K562 (cell line): ENCODE results near the gene FGGY. TPM values are rescaled to one million over a fixed set of nuclear protein-coding genes. Genes with fewer than 3 reads are reported as not detected.

Experiments used
- ATAC-seq: fragments of 200-7000 bp; cut with Tn5 transposase; 3 replicates; pipeline ENCODE4 v1.9.1; 2020; ENCODE audit warnings: moderate library complexity
- BruUV-seq: library from RNA; stranded (reverse); fragments of 400-500 nt; replicated peaks from 2 replicates; lab custom pipeline; 2021; lab: Mats Ljungman, UMichigan
- CTCF ChIA-PET: fragments of 300-600 bp; formaldehyde crosslinking; extraction: SDS; loops from one replicate; lab custom pipeline; 2021; ENCODE audit warnings: low intra/inter-chr PET ratio; lab: Yijun Ruan, JAX
- POLR2A ChIA-PET: fragments of 300-600, 350-650 bp; sonication (Branson Sonifier 250); formaldehyde crosslinking; extraction: SDS; loops from one replicate; lab custom pipeline; 2021; ENCODE audit warnings: antibody characterized with exemption, inconsistent platforms; lab: Yijun Ruan, JAX
- DNase-seq, 4 experiments: peaks; one replicate each; pipeline versions ENCODE4 v3.0.0 to v3.0.0-alpha.2; 2011 to 2018; ENCODE audit warnings: low spot score in 3 of 4, mixed read lengths in 3 of 4; ENCODE audit errors: extremely low read depth in 1 of 4
- FAIRE-seq: peaks from 2 replicates; lab custom pipeline; 2011; peaks lifted over from hg19 to GRCh38; lab: Jason Lieb, UNC
- H2AFZ ChIP-seq: 2 replicates; pipeline ENCODE4 v1.6.0; 2011; ENCODE audit warnings: low read depth, low read length, control low read depth, inconsistent platforms
- H3K27ac ChIP-seq: fragments of 200-600 bp; 3 replicates; pipeline ENCODE4 v1.8.0; 2011; ENCODE audit warnings: low read depth, mild to moderate bottlenecking, control low read depth, inconsistent platforms, low read length, moderate library complexity, mixed read lengths; ENCODE audit errors: extremely low read depth
- H3K27me3 ChIP-seq, 2 experiments: fragments of 300-600 bp in 1 of 2; 2 replicates in 1 of 2; 3 replicates in 1 of 2; pipeline versions ENCODE4 v1.6.0 to v1.8.0; 2011; ENCODE audit warnings: inconsistent platforms in 2 of 2, low read length in 2 of 2, mild to moderate bottlenecking in 1 of 2, mixed read lengths in 1 of 2, moderate library complexity in 1 of 2; ENCODE audit not compliant: control insufficient read depth in 2 of 2, insufficient read depth in 2 of 2
- H3K36me3 ChIP-seq: fragments of 300-600 bp; 3 replicates; pipeline ENCODE4 v1.8.0; 2011; ENCODE audit warnings: mild to moderate bottlenecking, low read length, inconsistent platforms; ENCODE audit not compliant: control insufficient read depth, insufficient read depth
- H3K4me1 ChIP-seq, 2 experiments: fragments of 200-600 bp in 1 of 2; replicated peaks in 1 of 2; 2 replicates in 1 of 2; 3 replicates in 1 of 2; pipeline versions ENCODE4 v1.5.1 to v1.8.0; 2011; ENCODE audit warnings: inconsistent platforms in 2 of 2, low read length in 2 of 2, mild to moderate bottlenecking in 1 of 2, mixed read lengths in 1 of 2, moderate library complexity in 1 of 2; ENCODE audit not compliant: control insufficient read depth in 2 of 2, insufficient read depth in 2 of 2
- H3K4me2 ChIP-seq: 2 replicates; pipeline ENCODE4 v1.6.1; 2011; ENCODE audit warnings: low read length, control low read depth, inconsistent platforms, mixed read lengths; ENCODE audit not compliant: insufficient read depth
- H3K4me3 ChIP-seq: fragments of 200-600 bp; sonication (generic), shearing (Covaris generic); 2 replicates; pipeline ENCODE4 v1.5.1; 2016; ENCODE audit warnings: control low read depth, inconsistent platforms
- H3K79me2 ChIP-seq: fragments of 200-600 bp; 3 replicates; pipeline ENCODE4 v1.8.0; 2011; ENCODE audit warnings: low read length, inconsistent platforms; ENCODE audit not compliant: control insufficient read depth, insufficient read depth
- H3K9ac ChIP-seq, 2 experiments: 2 replicates each; pipeline versions ENCODE4 v1.6.0 to v1.6.1; 2011; ENCODE audit warnings: low read depth in 2 of 2, low read length in 2 of 2, control low read depth in 1 of 2, inconsistent platforms in 1 of 2, mild to moderate bottlenecking in 1 of 2, mixed read lengths in 1 of 2; ENCODE audit not compliant: insufficient read depth in 1 of 2
- H3K9me1 ChIP-seq: one replicate; pipeline ENCODE4 v1.6.0; 2011; ENCODE audit warnings: inconsistent platforms, mild to moderate bottlenecking, low read length, moderate library complexity; ENCODE audit not compliant: control insufficient read depth, insufficient read depth
- H3K9me3 ChIP-seq: replicated peaks from 2 replicates; pipeline ENCODE4 v1.5.1; 2011; ENCODE audit warnings: low read depth, low read length, inconsistent platforms; ENCODE audit not compliant: control insufficient read depth, insufficient read depth
- H4K20me1 ChIP-seq: replicated peaks from 2 replicates; pipeline ENCODE4 v1.6.1; 2011; ENCODE audit warnings: low read length, inconsistent platforms, mixed read lengths; ENCODE audit not compliant: control insufficient read depth, insufficient read depth
- CTBP1 ChIP-seq: fragments of 450-650 bp; IDR thresholded peaks from 2 replicates; pipeline ENCODE4 v1.6.1; 2016; ENCODE audit warnings: borderline replicate concordance
- EP300 ChIP-seq: IDR thresholded peaks from 2 replicates; pipeline ENCODE4 v1.6.1; 2012; ENCODE audit warnings: low read length, improper control_type of control experiment
- HNRNPK ChIP-seq: fragments of 200-400 bp; formaldehyde crosslinking; IDR thresholded peaks from one replicate; pipeline ENCODE4 v1.6.1; 2018; ENCODE audit warnings: mild to moderate bottlenecking, low read depth, low read length; ENCODE audit not compliant: poor library complexity, severe bottlenecking
- MEF2D ChIP-seq: conservative IDR thresholded peaks from 2 replicates; pipeline ENCODE4 v1.6.1; 2016; ENCODE audit warnings: low read depth, missing genetic modification characterization, missing compliant biosample characterization
- NCOR1 ChIP-seq: fragments of 450-650 bp; IDR thresholded peaks from 2 replicates; pipeline ENCODE4 v1.6.1; 2016; ENCODE audit warnings: mild to moderate bottlenecking, moderate library complexity
- RBFOX2 ChIP-seq: fragments of 200-400 bp; formaldehyde crosslinking; IDR thresholded peaks from 2 replicates; pipeline ENCODE4 v1.6.1; 2017; ENCODE audit warnings: low read depth, mild to moderate bottlenecking, low read length, moderate library complexity
- SAP30 ChIP-seq: fragments of 200-600 bp; sonication (generic); IDR thresholded peaks from 2 replicates; pipeline ENCODE4 v1.6.1; 2012; ENCODE audit warnings: borderline replicate concordance, low read depth, mild to moderate bottlenecking, moderate library complexity, low read length, control low read depth, inconsistent platforms; ENCODE audit not compliant: insufficient read depth, poor library complexity, severe bottlenecking
- SRF ChIP-seq, 2 experiments: fragments of 250-450, 450-650 bp in 1 of 2; sonication (Bioruptor Pico) in 1 of 2; sonication (generic) in 1 of 2; formaldehyde crosslinking; IDR thresholded peaks; 2 replicates each; pipeline versions ENCODE4 v1.5.0 to v1.5.1; 2020 to 2022; ENCODE audit warnings: mild to moderate bottlenecking in 1 of 2, missing genetic modification reagents in 1 of 2
- U2AF2 ChIP-seq: fragments of 200-400 bp; formaldehyde crosslinking; optimal IDR thresholded peaks from 2 replicates; pipeline ENCODE3; 2017; ENCODE audit warnings: low read depth, mild to moderate bottlenecking, low read length
- ZC3H11A ChIP-seq: IDR thresholded peaks from 2 replicates; pipeline ENCODE4 v1.6.1; 2012; ENCODE audit warnings: low read depth, low read length, improper control_type of control experiment
- WGBS: fragments of 100-300 bp; shearing (Covaris generic); methylation state at CpG from one replicate; pipeline ENCODE4 v1.1.6; 2016; ENCODE audit warnings: low coverage, mixed read lengths; ENCODE audit not compliant: insufficient coverage; ENCODE audit errors: missing lambda C conversion rate; 5-methylcytosine and 5-hydroxymethylcytosine counted together
- in situ Hi-C: fragments of 300-500 bp; cut with MboI; formaldehyde crosslinking; loops from 4 replicates; pipeline ENCODE4 v1.15.0; 2018; ENCODE audit warnings: inconsistent platforms, mixed read lengths
- intact Hi-C: fragments of 100-400 bp; cut with micrococcal nuclease; formaldehyde crosslinking; loops from 2 replicates; pipeline ENCODE4 v1.14.2; 2022
- polyA plus RNA-seq, 8 experiments: library from polyadenylated mRNA; depleted of rRNA in 4 of 8; stranded (reverse) in 5 of 8; unstranded in 3 of 8; fragments of >200 nt; fragmentation: Nextera tagmentation in 2 of 8; fragmentation: Illumina TruSeq in 1 of 8; extraction: Ambion mirVana in 2 of 8; extraction: Trizol in 1 of 8; gene quantifications; 2 replicates each; pipeline versions ENCODE4 v1.2.1 to v1.2.3, GENCODE V29; 2011 to 2014; ENCODE audit warnings: inconsistent platforms in 1 of 8, missing spikeins in 1 of 8
- total RNA-seq, 7 experiments: library from RNA; depleted of rRNA in 6 of 7; stranded (reverse); fragments of >200 nt in 6 of 7; fragmentation: Illumina TruSeq in 2 of 7; extraction: Trizol in 2 of 7; gene quantifications; 2 replicates each; pipeline versions ENCODE4 v1.2.1 to v1.2.3, GENCODE V29; 2011 to 2021; ENCODE audit warnings: low replicate concordance in 1 of 7
- TF ChIP-seq, protein P1 (sequence below): sonication (generic); formaldehyde crosslinking; IDR thresholded peaks from 2 replicates; pipeline ENCODE4 v1.8.1; 2022; ENCODE audit warnings: missing genetic modification reagents
- TF ChIP-seq, protein P2 (sequence below), 2 experiments: fragments of 450-650 bp in 1 of 2; IDR thresholded peaks; 2 replicates each; pipeline ENCODE4 v1.6.1; 2011 to 2017; ENCODE audit warnings: low read depth in 2 of 2, antibody characterized with exemption in 1 of 2, borderline replicate concordance in 1 of 2, low read length in 1 of 2, mild to moderate bottlenecking in 1 of 2, mixed read lengths in 1 of 2; ENCODE audit not compliant: control insufficient read depth in 1 of 2
- TF ChIP-seq, protein P3 (sequence below): fragments of 450-650 bp; IDR thresholded peaks from 2 replicates; pipeline ENCODE4 v1.6.1; 2014; ENCODE audit warnings: low read depth, mild to moderate bottlenecking, moderate library complexity, borderline replicate concordance
- TF ChIP-seq, protein P4 (sequence below): sonication (generic); IDR thresholded peaks from 2 replicates; pipeline ENCODE4 v1.6.1; 2016

The FGGY gene
- total and polyA plus RNA-seq, 9 of the 15 experiments (the other 6 are each of a cell fraction or from before 2014, with no cell fraction given), result 9.7 to 19.2 (median 12.6) TPM

DNA sequence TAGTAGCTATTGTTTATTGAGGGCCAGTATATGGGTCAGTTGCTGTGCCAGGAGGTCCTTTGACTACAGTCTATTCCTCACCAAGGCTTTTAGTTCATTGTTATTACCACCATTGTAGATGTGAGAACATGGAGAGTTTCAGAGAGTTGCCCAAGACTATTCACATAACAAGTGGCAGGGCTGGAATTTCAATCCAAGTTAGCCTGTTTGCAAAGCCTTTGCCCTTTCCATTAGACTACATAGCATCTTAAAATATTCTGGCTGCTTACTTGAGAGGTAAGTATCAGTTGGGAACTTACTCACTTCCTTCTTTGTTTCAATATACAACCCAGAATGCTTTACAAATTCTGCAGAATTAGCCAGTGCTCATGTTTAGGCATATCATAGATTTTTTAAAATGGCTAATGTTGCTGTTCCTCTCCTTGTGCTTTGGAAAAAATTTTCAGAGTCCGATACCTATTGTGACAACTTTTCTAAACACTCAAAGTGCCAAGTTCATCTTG, 141.2 kb downstream of the FGGY start (continued):
- TF ChIP-seq ZC3H11A, result no peak
- TF ChIP-seq, protein P1, sequence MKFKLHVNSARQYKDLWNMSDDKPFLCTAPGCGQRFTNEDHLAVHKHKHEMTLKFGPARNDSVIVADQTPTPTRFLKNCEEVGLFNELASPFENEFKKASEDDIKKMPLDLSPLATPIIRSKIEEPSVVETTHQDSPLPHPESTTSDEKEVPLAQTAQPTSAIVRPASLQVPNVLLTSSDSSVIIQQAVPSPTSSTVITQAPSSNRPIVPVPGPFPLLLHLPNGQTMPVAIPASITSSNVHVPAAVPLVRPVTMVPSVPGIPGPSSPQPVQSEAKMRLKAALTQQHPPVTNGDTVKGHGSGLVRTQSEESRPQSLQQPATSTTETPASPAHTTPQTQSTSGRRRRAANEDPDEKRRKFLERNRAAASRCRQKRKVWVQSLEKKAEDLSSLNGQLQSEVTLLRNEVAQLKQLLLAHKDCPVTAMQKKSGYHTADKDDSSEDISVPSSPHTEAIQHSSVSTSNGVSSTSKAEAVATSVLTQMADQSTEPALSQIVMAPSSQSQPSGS (CRISPR knock-in tag), result no peak

DNA sequence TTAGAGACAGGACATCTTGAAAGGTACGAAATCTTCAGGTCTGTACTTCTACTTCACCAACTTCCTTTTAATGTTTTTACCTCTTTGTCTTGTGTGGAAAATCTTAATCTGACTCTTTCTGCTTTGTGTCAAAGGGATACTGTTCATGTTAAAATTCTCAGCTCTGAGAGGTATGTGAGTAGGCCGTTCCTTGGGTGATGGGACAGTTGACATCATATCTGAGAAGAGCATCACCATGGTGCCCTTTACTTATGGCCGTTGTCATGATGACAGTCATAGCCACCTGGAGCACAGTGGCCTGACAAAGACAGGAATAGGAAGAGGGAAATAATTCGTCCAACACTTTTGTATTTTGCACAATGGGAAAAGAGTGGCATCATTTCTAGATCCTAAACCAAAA, 145.6 kb downstream of the FGGY start:
- Histone ChIP-seq H3K9ac (no peak overlapping the region), H2AFZ (no peak overlapping the region), H3K27me3 (no peaks in the 10 kb centered on the region), H3K4me2 (no peak overlapping the region), H3K9me3 (no peaks in the 10 kb centered on the region), H3K4me3 (no peak overlapping the region), H3K36me3 (no peaks in the 10 kb centered on the region), H3K27ac (no peak overlapping the region), H4K20me1 (no peaks in the 10 kb centered on the region), H3K4me1 (peaks cover 0 to 8% of the 10 kb centered on the region in 2 experiments; a peak in 1 of 5 replicates), H3K9me1 (no peaks in the 10 kb centered on the region), H3K79me2 (no peaks in the 10 kb centered on the region)
- TF ChIP-seq RBFOX2 (no peak), SAP30 (no peak), CTBP1 (no peak), MEF2D (no peak), U2AF2 (no peak), HNRNPK (no peak), NCOR1 (no peak), EP300 (no peak), SRF (CRISPR knock-in tag; IDR thresholded peaks at IDR 0.05) (no peak)
- TF ChIP-seq, protein P2, sequence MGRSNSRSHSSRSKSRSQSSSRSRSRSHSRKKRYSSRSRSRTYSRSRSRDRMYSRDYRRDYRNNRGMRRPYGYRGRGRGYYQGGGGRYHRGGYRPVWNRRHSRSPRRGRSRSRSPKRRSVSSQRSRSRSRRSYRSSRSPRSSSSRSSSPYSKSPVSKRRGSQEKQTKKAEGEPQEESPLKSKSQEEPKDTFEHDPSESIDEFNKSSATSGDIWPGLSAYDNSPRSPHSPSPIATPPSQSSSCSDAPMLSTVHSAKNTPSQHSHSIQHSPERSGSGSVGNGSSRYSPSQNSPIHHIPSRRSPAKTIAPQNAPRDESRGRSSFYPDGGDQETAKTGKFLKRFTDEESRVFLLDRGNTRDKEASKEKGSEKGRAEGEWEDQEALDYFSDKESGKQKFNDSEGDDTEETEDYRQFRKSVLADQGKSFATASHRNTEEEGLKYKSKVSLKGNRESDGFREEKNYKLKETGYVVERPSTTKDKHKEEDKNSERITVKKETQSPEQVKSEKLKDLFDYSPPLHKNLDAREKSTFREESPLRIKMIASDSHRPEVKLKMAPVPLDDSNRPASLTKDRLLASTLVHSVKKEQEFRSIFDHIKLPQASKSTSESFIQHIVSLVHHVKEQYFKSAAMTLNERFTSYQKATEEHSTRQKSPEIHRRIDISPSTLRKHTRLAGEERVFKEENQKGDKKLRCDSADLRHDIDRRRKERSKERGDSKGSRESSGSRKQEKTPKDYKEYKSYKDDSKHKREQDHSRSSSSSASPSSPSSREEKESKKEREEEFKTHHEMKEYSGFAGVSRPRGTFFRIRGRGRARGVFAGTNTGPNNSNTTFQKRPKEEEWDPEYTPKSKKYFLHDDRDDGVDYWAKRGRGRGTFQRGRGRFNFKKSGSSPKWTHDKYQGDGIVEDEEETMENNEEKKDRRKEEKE (IDR thresholded peaks at IDR 0.05; ENCODE audit: borderline replicate concordance in 1 of 2, control insufficient read depth in 1 of 2, low read depth in 2 of 2, low read length in 1 of 2), result no peak
- TF ChIP-seq, protein P3, sequence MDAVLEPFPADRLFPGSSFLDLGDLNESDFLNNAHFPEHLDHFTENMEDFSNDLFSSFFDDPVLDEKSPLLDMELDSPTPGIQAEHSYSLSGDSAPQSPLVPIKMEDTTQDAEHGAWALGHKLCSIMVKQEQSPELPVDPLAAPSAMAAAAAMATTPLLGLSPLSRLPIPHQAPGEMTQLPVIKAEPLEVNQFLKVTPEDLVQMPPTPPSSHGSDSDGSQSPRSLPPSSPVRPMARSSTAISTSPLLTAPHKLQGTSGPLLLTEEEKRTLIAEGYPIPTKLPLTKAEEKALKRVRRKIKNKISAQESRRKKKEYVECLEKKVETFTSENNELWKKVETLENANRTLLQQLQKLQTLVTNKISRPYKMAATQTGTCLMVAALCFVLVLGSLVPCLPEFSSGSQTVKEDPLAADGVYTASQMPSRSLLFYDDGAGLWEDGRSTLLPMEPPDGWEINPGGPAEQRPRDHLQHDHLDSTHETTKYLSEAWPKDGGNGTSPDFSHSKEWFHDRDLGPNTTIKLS, result no peak
- TF ChIP-seq, protein P4, sequence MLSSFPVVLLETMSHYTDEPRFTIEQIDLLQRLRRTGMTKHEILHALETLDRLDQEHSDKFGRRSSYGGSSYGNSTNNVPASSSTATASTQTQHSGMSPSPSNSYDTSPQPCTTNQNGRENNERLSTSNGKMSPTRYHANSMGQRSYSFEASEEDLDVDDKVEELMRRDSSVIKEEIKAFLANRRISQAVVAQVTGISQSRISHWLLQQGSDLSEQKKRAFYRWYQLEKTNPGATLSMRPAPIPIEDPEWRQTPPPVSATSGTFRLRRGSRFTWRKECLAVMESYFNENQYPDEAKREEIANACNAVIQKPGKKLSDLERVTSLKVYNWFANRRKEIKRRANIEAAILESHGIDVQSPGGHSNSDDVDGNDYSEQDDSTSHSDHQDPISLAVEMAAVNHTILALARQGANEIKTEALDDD, result no peak
- no peak for DNase-seq
- intact Hi-C loops (no loop called here), in situ Hi-C loops (no loop called here)
- CTCF ChIA-PET, result no interaction called here
- no peak for ATAC-seq
- WGBS, result 10% methylated on average over 4 of the region's 4 CpGs
- POLR2A ChIA-PET, result no interaction called here
- BruUV-seq, result no TSS peak
- no peak for FAIRE-seq
